ENCODE measurements around the gene NDE1.
"Not testable (repeated sequence)": the region's sequence is repeated elsewhere in the genome, so short reads cannot be mapped to it uniquely, and the experiment has no call there.

The NDE1 gene

GRCh38 chr16:15653227-15653626 lies 3.2 kb downstream of the NDE1 start:
- DNase-seq: no peak

GRCh38 chr16:15654591-15654990 lies 4.5 kb downstream of the NDE1 start:
- DNase-seq: no peak

- not testable (repeated sequence) for DNase-seq
Observed at GRCh38 chr16:15655561-15655960, 5.5 kb downstream of the NDE1 start.

- DNase-seq: no peak
Observed at GRCh38 chr16:15658149-15658548, 8.1 kb downstream of the NDE1 start.

- DNase-seq: no peak
Observed at GRCh38 chr16:15658556-15658955, 8.5 kb downstream of the NDE1 start.

GRCh38 chr16:15660203-15660601 lies 10.2 kb downstream of the NDE1 start:
- DNase-seq: no peak

GRCh38 chr16:15665107-15665506 lies 15.1 kb downstream of the NDE1 start:
- DNase-seq: no peak

GRCh38 chr16:15667091-15667742 lies 17.2 kb downstream of the NDE1 start:
- no peak for DNase-seq

- no peak for DNase-seq
Observed at GRCh38 chr16:15671530-15672117, 21.6 kb downstream of the NDE1 start.

- DNase-seq: not testable (repeated sequence)
Observed at GRCh38 chr16:15672127-15672513, 22.1 kb downstream of the NDE1 start.

- peak; percentile 87 for DNase-seq
Observed at GRCh38 chr16:15672514-15673167, 22.6 kb downstream of the NDE1 start.

GRCh38 chr16:15674571-15674970 lies 24.5 kb downstream of the NDE1 start:
- DNase-seq: no peak

GRCh38 chr16:15676506-15676905 lies 26.5 kb downstream of the NDE1 start:
- DNase-seq: no peak

GRCh38 chr16:15677447-15677846 lies 27.4 kb downstream of the NDE1 start:
- no peak for DNase-seq

- DNase-seq: peak; percentile 49
Observed at GRCh38 chr16:15682105-15682570, 32.1 kb downstream of the NDE1 start.

- DNase-seq: no peak
Observed at GRCh38 chr16:15686287-15686686, 36.2 kb downstream of the NDE1 start.

GRCh38 chr16:15689290-15689689 lies 39.2 kb downstream of the NDE1 start:
- DNase-seq: no peak

- DNase-seq: no peak
Observed at GRCh38 chr16:15690296-15690695, 40.3 kb downstream of the NDE1 start.

GRCh38 chr16:15691046-15691445 lies 41.0 kb downstream of the NDE1 start:
- no peak for DNase-seq

GRCh38 chr16:15692508-15692907 lies 42.5 kb downstream of the NDE1 start:
- not testable (repeated sequence) for DNase-seq

GRCh38 chr16:15694499-15694898 lies 44.5 kb downstream of the NDE1 start:
- no peak for DNase-seq

GRCh38 chr16:15699819-15700218 lies 49.8 kb downstream of the NDE1 start:
- DNase-seq: no peak

GRCh38 chr16:15701367-15701766 lies 51.3 kb downstream of the NDE1 start:
- no peak for DNase-seq

Data from CD4-positive, alpha-beta T cell treated with Interleukin-12 subunit alpha and Interleukin-12 subunit beta, for 1 hour (primary cell).